Upper lobe of left lung (tissue), 6 donors: ENCODE data around the gene F7. TPM values are rescaled to one million over a fixed set of nuclear protein-coding genes. Genes with fewer than 3 reads are reported as not detected.

Experiments used
- ATAC-seq, 2 donors: fragments of 200-7000 bp; cut with Tn5 transposase; one replicate each; pipeline ENCODE4 v1.9.1; 2022; ENCODE audit warnings: mild to moderate bottlenecking in 2 of 2, moderate library complexity in 2 of 2; ENCODE audit not compliant: low FRiP score in 2 of 2
- DNase-seq, 2 donors: peaks; one replicate each; pipeline ENCODE4 v3.0.0-alpha.2; 2019 to 2020
- H3K27ac ChIP-seq, 4 donors: fragments of 200-600 bp; sonication (generic); one replicate each; pipeline ENCODE4 v1.5.1; 2016 to 2019
- H3K27me3 ChIP-seq, 4 donors: fragments of 200-600 bp; sonication (generic); one replicate each; pipeline ENCODE4 v1.5.1; 2017 to 2019
- H3K36me3 ChIP-seq, 4 donors: fragments of 200-600 bp; sonication (generic); one replicate each; pipeline ENCODE4 v1.5.1; 2016 to 2019
- H3K4me1 ChIP-seq, 4 donors: fragments of 200-600 bp; sonication (generic); one replicate each; pipeline ENCODE4 v1.5.1; 2018 to 2019
- H3K4me3 ChIP-seq, 4 donors: fragments of 200-600 bp; sonication (generic); one replicate each; pipeline ENCODE4 v1.5.1; 2017 to 2019; ENCODE audit warnings: mild to moderate bottlenecking in 2 of 4, moderate library complexity in 1 of 4
- H3K9me3 ChIP-seq, 4 donors: fragments of 200-600 bp; sonication (generic); one replicate each; pipeline ENCODE4 v1.5.1; 2018 to 2019
- CTCF ChIP-seq, 6 experiments: fragments of 450-650 bp in 4 of 6; fragments of 200-600 bp in 2 of 6; sonication (generic) in 2 of 6; IDR thresholded peaks; one replicate each; pipeline ENCODE4 v1.5.1; 2016 to 2019; ENCODE audit warnings: antibody characterized with exemption in 6 of 6
- EP300 ChIP-seq, 4 donors: sonication (generic); formaldehyde crosslinking; IDR thresholded peaks; one replicate each; pipeline ENCODE4 v1.5.1; 2017; ENCODE audit warnings: antibody characterized with exemption in 4 of 4, control low read depth in 2 of 4
- POLR2A ChIP-seq, 4 donors: fragments of 450-650 bp; IDR thresholded peaks; one replicate each; pipeline ENCODE4 v1.5.1; 2016 to 2017; ENCODE audit warnings: antibody characterized with exemption in 4 of 4, mild to moderate bottlenecking in 2 of 4
- POLR2AphosphoS5 ChIP-seq, 2 donors: sonication (generic); formaldehyde crosslinking; IDR thresholded peaks; one replicate each; pipeline ENCODE4 v1.5.1; 2017; ENCODE audit warnings: antibody characterized with exemption in 2 of 2
- WGBS, 2 donors: methylation state at CpG; one replicate each; pipeline ENCODE4 v1.1.5; 2017 to 2018; 5-methylcytosine and 5-hydroxymethylcytosine counted together
- total RNA-seq, 6 donors: library from RNA; depleted of rRNA in 4 of 6; stranded (reverse); fragments of >200 nt in 4 of 6; gene quantifications; one replicate each; pipeline versions ENCODE4 v1.1.0 to v1.2.1, GENCODE V29; 2016 to 2021
- donor health status: DM: no; HTN: no; CAD: no; lungs with moderate emphysema.
- donor health status: DM: no; HTN: yes; CAD: no; lungs with severe emphysema.

F7 gene
- total RNA-seq, 6 donors from 2014 or later = 0.20 TPM; not detected in 5

- DNase-seq = peak in 1 of 2 donors; percentile 61
- WGBS, 2 donors = 91% methylated on average over 34 to 41 of the region's 41 CpGs
- ATAC-seq = no peak
- TF ChIP-seq POLR2A (IDR thresholded peaks at IDR 0.05) (no peak), EP300 (IDR thresholded peaks at IDR 0.05) (no peak), POLR2AphosphoS5 (IDR thresholded peaks at IDR 0.05) (no peak), CTCF (IDR thresholded peaks at IDR 0.05) (no peak)
- no peaks in the 10 kb centered on the region for H3K27me3 ChIP-seq
- peaks cover 0 to 54% (median 13%) of the 10 kb centered on the region in 4 donors for H3K36me3 ChIP-seq
- H3K9me3 ChIP-seq = no peaks in the 10 kb centered on the region
- H3K4me3 ChIP-seq = no peak overlapping the region
- no peaks in the 10 kb centered on the region for H3K4me1 ChIP-seq
- no peak overlapping the region for H3K27ac ChIP-seq
Measured at GRCh38 chr13:113069861-113070805, 35.5 kb upstream of the F7 start.

GRCh38 chr13:113070855-113071254, 34.7 kb upstream of the F7 start:
- Histone ChIP-seq H3K27ac (no peak overlapping the region), H3K9me3 (no peaks in the 10 kb centered on the region), H3K36me3 (peaks cover 0 to 54% (median 12%) of the 10 kb centered on the region in 4 donors), H3K4me3 (no peak overlapping the region), H3K4me1 (no peaks in the 10 kb centered on the region), H3K27me3 (no peaks in the 10 kb centered on the region)
- TF ChIP-seq CTCF (IDR thresholded peaks at IDR 0.05) (no peak), POLR2AphosphoS5 (IDR thresholded peaks at IDR 0.05) (no peak), POLR2A (IDR thresholded peaks at IDR 0.05) (no peak), EP300 (IDR thresholded peaks at IDR 0.05) (no peak)
- DNase-seq (no peak), ATAC-seq (no peak)
- WGBS, 2 donors = 74 to 80% methylated on average over 8 of the region's 8 CpGs

- Histone ChIP-seq H3K4me1 (no peaks in the 10 kb centered on the region), H3K36me3 (peaks cover 0 to 58% (median 21%) of the 10 kb centered on the region in 4 donors), H3K9me3 (no peaks in the 10 kb centered on the region), H3K27ac (no peak overlapping the region), H3K27me3 (no peaks in the 10 kb centered on the region), H3K4me3 (no peak overlapping the region)
- DNase-seq (no peak), ATAC-seq (no peak)
- WGBS, 2 donors = 77 to 85% methylated on average over 3 of the region's 3 CpGs
- TF ChIP-seq CTCF (IDR thresholded peaks at IDR 0.05) = no peak
- no peak for TF ChIP-seq POLR2A (IDR thresholded peaks at IDR 0.05)
- no peak for TF ChIP-seq EP300 (IDR thresholded peaks at IDR 0.05)
- TF ChIP-seq POLR2AphosphoS5 (IDR thresholded peaks at IDR 0.05) = no peak
Measured at GRCh38 chr13:113072376-113072775, 33.2 kb upstream of the F7 start.

- no peak overlapping the region for H3K27ac ChIP-seq
- WGBS, 2 donors = 92% methylated on average over 5 to 11 of the region's 11 CpGs
- peaks cover 0 to 73% (median 21%) of the 10 kb centered on the region in 4 donors for H3K36me3 ChIP-seq
- no peaks in the 10 kb centered on the region for H3K4me1 ChIP-seq
- DNase-seq (no peak), ATAC-seq (no peak)
- TF ChIP-seq POLR2A (IDR thresholded peaks at IDR 0.05) = no peak
- TF ChIP-seq POLR2AphosphoS5 (IDR thresholded peaks at IDR 0.05) = no peak
- TF ChIP-seq EP300 (IDR thresholded peaks at IDR 0.05) = no peak
- TF ChIP-seq CTCF (IDR thresholded peaks at IDR 0.05) = no peak
- H3K9me3 ChIP-seq = no peaks in the 10 kb centered on the region
- no peaks in the 10 kb centered on the region for H3K27me3 ChIP-seq
- no peak overlapping the region for H3K4me3 ChIP-seq
Measured at GRCh38 chr13:113073942-113074341, 31.6 kb upstream of the F7 start.
